ENCODE data around the gene GABPB1. TPM values are rescaled to one million over a fixed set of nuclear protein-coding genes. Genes with fewer than 3 reads are reported as not detected.
A peak's percentile ranks its signal among the peaks of the same experiment; 100 is the strongest.
"Not testable (repeated sequence)": the region's sequence is repeated elsewhere in the genome, so short reads cannot be mapped to it uniquely, and the experiment has no call there.

Gene GABPB1
- 10 to 100 TPM; 43.2 to 45.1 TPM for total RNA-seq

- peak within 1 kb of the TSS; percentile 99 to 100 for H3K27ac Mint-ChIP-seq
- no peaks in the 10 kb centered on the region for H3K27me3 Mint-ChIP-seq
- peaks cover 42 to 60% of the 10 kb centered on the region in 2 donors for H3K4me1 Mint-ChIP-seq (ENCODE audit: low read depth in 2 of 2)
- DNase-seq (ENCODE audit: low spot score) = peak; percentile 92
- ATAC-seq = peak; percentile 78 to 84
- peak within 1 kb of the TSS; percentile 83 for H3K4me3 Mint-ChIP-seq
- H3K9me3 Mint-ChIP-seq = no peaks in the 10 kb centered on the region
- peaks cover 29% of the 10 kb centered on the region for H3K36me3 Mint-ChIP-seq
Observed at GRCh38 chr15:50354838-50355618, at the start of gene GABPB1. Gene GABPB1 (minus strand): TSS chr15:50355198. CDS start chr15:50309798, 45,400 bp downstream.

GRCh38 chr15:50391561-50391960 lies 36.6 kb upstream of the GABPB1 start:
- ATAC-seq; H3K27me3 Mint-ChIP-seq; H3K4me3 Mint-ChIP-seq; H3K27ac Mint-ChIP-seq; H3K36me3 Mint-ChIP-seq; DNase-seq (ENCODE audit: low spot score); H3K9me3 Mint-ChIP-seq; H3K4me1 Mint-ChIP-seq (ENCODE audit: low read depth in 2 of 2): not testable (repeated sequence)

GRCh38 chr15:50390554-50391264 lies 35.7 kb upstream of the GABPB1 start:
- H3K4me3 Mint-ChIP-seq = no peak overlapping the region
- DNase-seq (ENCODE audit: low spot score) (no peak), ATAC-seq (no peak)
- H3K27ac Mint-ChIP-seq = no peak overlapping the region
- no peaks in the 10 kb centered on the region for H3K36me3 Mint-ChIP-seq
- H3K27me3 Mint-ChIP-seq = no peaks in the 10 kb centered on the region
- H3K9me3 Mint-ChIP-seq = no peaks in the 10 kb centered on the region
- no peaks in the 10 kb centered on the region for H3K4me1 Mint-ChIP-seq (ENCODE audit: low read depth in 2 of 2)

- not testable (repeated sequence) for H3K27ac Mint-ChIP-seq; H3K9me3 Mint-ChIP-seq; H3K4me3 Mint-ChIP-seq; H3K36me3 Mint-ChIP-seq; H3K27me3 Mint-ChIP-seq; ATAC-seq; DNase-seq (ENCODE audit: low spot score)
- H3K4me1 Mint-ChIP-seq (ENCODE audit: low read depth in 2 of 2) = peaks cover 6 to 13% of the 10 kb centered on the region in 2 donors
Observed at GRCh38 chr15:50382408-50382807, 27.4 kb upstream of the GABPB1 start.

GRCh38 chr15:50381438-50381837 lies 26.4 kb upstream of the GABPB1 start:
- no peak overlapping the region for H3K4me3 Mint-ChIP-seq

GRCh38 chr15:50380089-50380488 lies 25.1 kb upstream of the GABPB1 start:
- Mint-ChIP-seq H3K36me3 (no peaks in the 10 kb centered on the region), H3K27ac (no peak overlapping the region), H3K4me3 (no peak overlapping the region), H3K27me3 (peaks cover 0 to 3% of the 10 kb centered on the region in 2 donors), H3K4me1 (ENCODE audit: low read depth in 2 of 2) (peaks cover 6 to 18% of the 10 kb centered on the region in 2 donors), H3K9me3 (no peaks in the 10 kb centered on the region)
- ATAC-seq (no peak), DNase-seq (ENCODE audit: low spot score) (no peak)

More at GRCh38 chr15:50381438-50381837, 26.4 kb upstream of the GABPB1 start:
- H3K36me3 Mint-ChIP-seq = no peaks in the 10 kb centered on the region
- no peak for ATAC-seq
- peaks cover 0 to 3% of the 10 kb centered on the region in 2 donors for H3K27me3 Mint-ChIP-seq
- no peak for DNase-seq (ENCODE audit: low spot score)
- H3K27ac Mint-ChIP-seq = no peak overlapping the region
- peaks cover 6 to 18% of the 10 kb centered on the region in 2 donors for H3K4me1 Mint-ChIP-seq (ENCODE audit: low read depth in 2 of 2)
- H3K9me3 Mint-ChIP-seq = no peaks in the 10 kb centered on the region

GRCh38 chr15:50379413-50379812 lies 24.4 kb upstream of the GABPB1 start:
- H3K4me1 Mint-ChIP-seq (ENCODE audit: low read depth in 2 of 2) = peaks cover 6 to 18% of the 10 kb centered on the region in 2 donors
- not testable (repeated sequence) for H3K27ac Mint-ChIP-seq; ATAC-seq; H3K36me3 Mint-ChIP-seq; H3K9me3 Mint-ChIP-seq; DNase-seq (ENCODE audit: low spot score); H3K27me3 Mint-ChIP-seq; H3K4me3 Mint-ChIP-seq

- peaks cover 6 to 18% of the 10 kb centered on the region in 2 donors for H3K4me1 Mint-ChIP-seq (ENCODE audit: low read depth in 2 of 2)
- peak overlapping the region; percentile 76 for H3K4me3 Mint-ChIP-seq
- no peak for DNase-seq (ENCODE audit: low spot score)
- no peaks in the 10 kb centered on the region for H3K36me3 Mint-ChIP-seq
- H3K27ac Mint-ChIP-seq = peak overlapping the region; percentile 8 to 61
- H3K27me3 Mint-ChIP-seq = peaks cover 0 to 3% of the 10 kb centered on the region in 2 donors
- ATAC-seq = no peak
- H3K9me3 Mint-ChIP-seq = no peaks in the 10 kb centered on the region
Observed at GRCh38 chr15:50378776-50379175, 23.8 kb upstream of the GABPB1 start.

GRCh38 chr15:50377867-50378751 lies 23.1 kb upstream of the GABPB1 start:
- Mint-ChIP-seq H3K4me3 (peak overlapping the region; percentile 76), H3K4me1 (ENCODE audit: low read depth in 2 of 2) (peaks cover 6 to 18% of the 10 kb centered on the region in 2 donors), H3K36me3 (no peaks in the 10 kb centered on the region), H3K27me3 (peaks cover 0 to 3% of the 10 kb centered on the region in 2 donors), H3K9me3 (no peaks in the 10 kb centered on the region), H3K27ac (peak overlapping the region; percentile 8 to 61)
- DNase-seq (ENCODE audit: low spot score) (no peak), ATAC-seq (peak; percentile 75 to 97)

- not testable (repeated sequence) for H3K9me3 Mint-ChIP-seq; H3K36me3 Mint-ChIP-seq; ATAC-seq; H3K4me3 Mint-ChIP-seq; H3K27me3 Mint-ChIP-seq; DNase-seq (ENCODE audit: low spot score); H3K4me1 Mint-ChIP-seq (ENCODE audit: low read depth in 2 of 2); H3K27ac Mint-ChIP-seq
Observed at GRCh38 chr15:50369564-50369963, 14.6 kb upstream of the GABPB1 start.

GRCh38 chr15:50365971-50366370 lies 11.0 kb upstream of the GABPB1 start:
- Mint-ChIP-seq H3K9me3 (no peaks in the 10 kb centered on the region), H3K36me3 (no peaks in the 10 kb centered on the region), H3K4me1 (ENCODE audit: low read depth in 2 of 2) (peaks cover 0 to 8% of the 10 kb centered on the region in 2 donors), H3K27me3 (no peaks in the 10 kb centered on the region), H3K27ac (peak overlapping the region in 1 of 2 donors; percentile 24), H3K4me3 (no peak overlapping the region)
- ATAC-seq = no peak
- DNase-seq (ENCODE audit: low spot score) = no peak

GRCh38 chr15:50365570-50365969 lies 10.6 kb upstream of the GABPB1 start:
- H3K4me3 Mint-ChIP-seq = no peak overlapping the region
- peak overlapping the region in 1 of 2 donors; percentile 24 for H3K27ac Mint-ChIP-seq
- peaks cover 0 to 8% of the 10 kb centered on the region in 2 donors for H3K4me1 Mint-ChIP-seq (ENCODE audit: low read depth in 2 of 2)
- DNase-seq (ENCODE audit: low spot score) (no peak), ATAC-seq (no peak)
- H3K36me3 Mint-ChIP-seq = no peaks in the 10 kb centered on the region
- no peaks in the 10 kb centered on the region for H3K9me3 Mint-ChIP-seq
- H3K27me3 Mint-ChIP-seq = no peaks in the 10 kb centered on the region

GRCh38 chr15:50363612-50364011 lies 8.6 kb upstream of the GABPB1 start:
- no peaks in the 10 kb centered on the region for H3K9me3 Mint-ChIP-seq
- ATAC-seq = no peak
- DNase-seq (ENCODE audit: low spot score) = no peak
- peaks cover 0 to 8% of the 10 kb centered on the region in 2 donors for H3K4me1 Mint-ChIP-seq (ENCODE audit: low read depth in 2 of 2)
- no peaks in the 10 kb centered on the region for H3K36me3 Mint-ChIP-seq
- H3K27ac Mint-ChIP-seq = no peak overlapping the region
- no peak overlapping the region for H3K4me3 Mint-ChIP-seq
- no peaks in the 10 kb centered on the region for H3K27me3 Mint-ChIP-seq

All from natural killer cell treated with Interleukin-12 subunit alpha and Interleukin-12 subunit beta and Interleukin-15 and Interleukin-18, amount 100 ng/mL, for 72 hours (primary cell).